ENCODE measurements around the gene ACTA1. TPM values are rescaled to one million over a fixed set of nuclear protein-coding genes. Genes with fewer than 3 reads are reported as not detected.
A peak's percentile ranks its signal among the peaks of the same experiment; 100 is the strongest.

ACTA1 gene
- total and polyA plus RNA-seq, 10 of the 15 experiments (the other 5 are each of a cell fraction or from before 2014, with no cell fraction given): 0.05 to 0.35 (median 0.12) TPM; not detected in 7

DNA sequence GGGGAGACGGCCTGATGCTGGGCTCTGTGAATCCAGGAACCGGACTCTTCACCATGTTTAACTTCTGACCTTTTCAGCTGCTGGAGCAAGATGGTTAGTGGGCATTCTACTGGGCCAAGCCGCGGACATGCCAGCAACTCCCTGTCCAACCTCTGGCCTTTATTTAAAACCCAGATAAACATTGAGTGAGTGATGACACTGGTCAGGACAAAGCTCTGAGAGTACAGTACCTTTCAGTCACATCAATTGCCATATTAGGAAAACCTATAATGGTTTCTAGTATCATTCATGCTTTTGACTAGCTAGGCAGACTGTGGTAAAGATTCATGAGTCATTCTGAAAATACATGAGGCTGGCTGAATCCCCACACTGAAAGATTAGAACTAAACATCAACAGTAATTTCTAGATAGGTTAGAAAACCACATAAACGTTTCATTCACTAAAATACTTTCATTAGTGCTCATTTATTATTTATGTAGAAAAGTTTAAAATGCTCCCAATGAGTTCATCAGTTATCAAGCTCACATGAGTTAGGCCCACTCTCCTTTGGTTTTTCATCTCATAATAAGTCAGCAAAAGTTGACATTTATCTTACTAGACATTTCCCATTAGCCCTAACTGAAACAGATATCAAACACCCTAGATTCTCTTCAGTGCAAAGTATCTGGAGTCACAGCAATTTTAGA is 7.1 kb upstream of the ACTA1 start (continued):
- no peak for TF ChIP-seq ZNF592 (IDR thresholded peaks at IDR 0.05)
- peak; percentile 100 for TF ChIP-seq RUNX3 (IDR thresholded peaks at IDR 0.05; ENCODE audit: low read length)
- TF ChIP-seq JUNB (IDR thresholded peaks at IDR 0.05): peak; percentile 99
- no peak; the same call in 1 of the 2 replicates for TF ChIP-seq CHD2 (IDR thresholded peaks at IDR 0.05; ENCODE audit: borderline replicate concordance, low read depth, low read length)
- no peak for TF ChIP-seq SUPT20H (IDR thresholded peaks at IDR 0.05; ENCODE audit: borderline replicate concordance, control insufficient read depth, low read depth, low read length)
- TF ChIP-seq WRNIP1 (IDR thresholded peaks at IDR 0.05; ENCODE audit: borderline replicate concordance, low read depth, low read length): no peak
- peak; percentile 72; the same call in 1 of the 2 replicates for TF ChIP-seq PML (IDR thresholded peaks at IDR 0.05; ENCODE audit: low read length)
- peak; percentile 96 for TF ChIP-seq RCOR1 (conservative IDR thresholded peaks at IDR 0.05; ENCODE audit: low read depth, low read length)
- TF ChIP-seq NR2F1 (conservative IDR thresholded peaks at IDR 0.05): peak; percentile 92
- peak; percentile 76; the same call in 1 of the 2 replicates for TF ChIP-seq BACH1 (IDR thresholded peaks at IDR 0.05; ENCODE audit: borderline replicate concordance)
- TF ChIP-seq HCFC1 (IDR thresholded peaks at IDR 0.05; ENCODE audit: low read length): no peak
- TF ChIP-seq TARDBP (IDR thresholded peaks at IDR 0.05; ENCODE audit: borderline replicate concordance): no peak
- TF ChIP-seq, protein P1, sequence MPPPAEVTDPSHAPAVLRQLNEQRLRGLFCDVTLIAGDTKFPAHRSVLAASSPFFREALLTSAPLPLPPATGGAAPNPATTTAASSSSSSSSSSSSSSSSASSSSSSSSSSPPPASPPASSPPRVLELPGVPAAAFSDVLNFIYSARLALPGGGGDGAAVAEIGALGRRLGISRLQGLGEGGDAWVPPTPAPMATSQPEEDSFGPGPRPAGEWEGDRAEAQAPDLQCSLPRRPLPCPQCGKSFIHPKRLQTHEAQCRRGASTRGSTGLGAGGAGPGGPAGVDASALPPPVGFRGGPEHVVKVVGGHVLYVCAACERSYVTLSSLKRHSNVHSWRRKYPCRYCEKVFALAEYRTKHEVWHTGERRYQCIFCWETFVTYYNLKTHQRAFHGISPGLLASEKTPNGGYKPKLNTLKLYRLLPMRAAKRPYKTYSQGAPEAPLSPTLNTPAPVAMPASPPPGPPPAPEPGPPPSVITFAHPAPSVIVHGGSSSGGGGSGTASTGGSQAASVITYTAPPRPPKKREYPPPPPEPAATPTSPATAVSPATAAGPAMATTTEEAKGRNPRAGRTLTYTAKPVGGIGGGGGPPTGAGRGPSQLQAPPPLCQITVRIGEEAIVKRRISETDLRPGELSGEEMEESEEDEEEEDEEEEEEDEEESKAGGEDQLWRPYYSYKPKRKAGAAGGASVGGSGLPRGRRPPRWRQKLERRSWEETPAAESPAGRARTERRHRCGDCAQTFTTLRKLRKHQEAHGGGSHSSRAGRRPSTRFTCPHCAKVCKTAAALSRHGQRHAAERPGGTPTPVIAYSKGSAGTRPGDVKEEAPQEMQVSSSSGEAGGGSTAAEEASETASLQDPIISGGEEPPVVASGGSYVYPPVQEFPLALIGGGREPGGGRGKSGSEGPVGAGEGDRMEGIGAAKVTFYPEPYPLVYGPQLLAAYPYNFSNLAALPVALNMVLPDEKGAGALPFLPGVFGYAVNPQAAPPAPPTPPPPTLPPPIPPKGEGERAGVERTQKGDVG (CRISPR knock-in tag; IDR thresholded peaks at IDR 0.05): no peak
- TF ChIP-seq TBL1XR1 (IDR thresholded peaks at IDR 0.05; ENCODE audit: low read depth, low read length): peak; percentile 98
- TF ChIP-seq, protein P2, sequence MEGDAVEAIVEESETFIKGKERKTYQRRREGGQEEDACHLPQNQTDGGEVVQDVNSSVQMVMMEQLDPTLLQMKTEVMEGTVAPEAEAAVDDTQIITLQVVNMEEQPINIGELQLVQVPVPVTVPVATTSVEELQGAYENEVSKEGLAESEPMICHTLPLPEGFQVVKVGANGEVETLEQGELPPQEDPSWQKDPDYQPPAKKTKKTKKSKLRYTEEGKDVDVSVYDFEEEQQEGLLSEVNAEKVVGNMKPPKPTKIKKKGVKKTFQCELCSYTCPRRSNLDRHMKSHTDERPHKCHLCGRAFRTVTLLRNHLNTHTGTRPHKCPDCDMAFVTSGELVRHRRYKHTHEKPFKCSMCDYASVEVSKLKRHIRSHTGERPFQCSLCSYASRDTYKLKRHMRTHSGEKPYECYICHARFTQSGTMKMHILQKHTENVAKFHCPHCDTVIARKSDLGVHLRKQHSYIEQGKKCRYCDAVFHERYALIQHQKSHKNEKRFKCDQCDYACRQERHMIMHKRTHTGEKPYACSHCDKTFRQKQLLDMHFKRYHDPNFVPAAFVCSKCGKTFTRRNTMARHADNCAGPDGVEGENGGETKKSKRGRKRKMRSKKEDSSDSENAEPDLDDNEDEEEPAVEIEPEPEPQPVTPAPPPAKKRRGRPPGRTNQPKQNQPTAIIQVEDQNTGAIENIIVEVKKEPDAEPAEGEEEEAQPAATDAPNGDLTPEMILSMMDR (IDR thresholded peaks at IDR 0.05 in 2 of 3, conservative IDR thresholded peaks at IDR 0.05 in 1 of 3; ENCODE audit: control insufficient read depth in 2 of 3, extremely low read depth in 1 of 3, insufficient read depth in 1 of 3, low read depth in 3 of 3, low read length in 3 of 3): no peak
- TF ChIP-seq, protein P3, sequence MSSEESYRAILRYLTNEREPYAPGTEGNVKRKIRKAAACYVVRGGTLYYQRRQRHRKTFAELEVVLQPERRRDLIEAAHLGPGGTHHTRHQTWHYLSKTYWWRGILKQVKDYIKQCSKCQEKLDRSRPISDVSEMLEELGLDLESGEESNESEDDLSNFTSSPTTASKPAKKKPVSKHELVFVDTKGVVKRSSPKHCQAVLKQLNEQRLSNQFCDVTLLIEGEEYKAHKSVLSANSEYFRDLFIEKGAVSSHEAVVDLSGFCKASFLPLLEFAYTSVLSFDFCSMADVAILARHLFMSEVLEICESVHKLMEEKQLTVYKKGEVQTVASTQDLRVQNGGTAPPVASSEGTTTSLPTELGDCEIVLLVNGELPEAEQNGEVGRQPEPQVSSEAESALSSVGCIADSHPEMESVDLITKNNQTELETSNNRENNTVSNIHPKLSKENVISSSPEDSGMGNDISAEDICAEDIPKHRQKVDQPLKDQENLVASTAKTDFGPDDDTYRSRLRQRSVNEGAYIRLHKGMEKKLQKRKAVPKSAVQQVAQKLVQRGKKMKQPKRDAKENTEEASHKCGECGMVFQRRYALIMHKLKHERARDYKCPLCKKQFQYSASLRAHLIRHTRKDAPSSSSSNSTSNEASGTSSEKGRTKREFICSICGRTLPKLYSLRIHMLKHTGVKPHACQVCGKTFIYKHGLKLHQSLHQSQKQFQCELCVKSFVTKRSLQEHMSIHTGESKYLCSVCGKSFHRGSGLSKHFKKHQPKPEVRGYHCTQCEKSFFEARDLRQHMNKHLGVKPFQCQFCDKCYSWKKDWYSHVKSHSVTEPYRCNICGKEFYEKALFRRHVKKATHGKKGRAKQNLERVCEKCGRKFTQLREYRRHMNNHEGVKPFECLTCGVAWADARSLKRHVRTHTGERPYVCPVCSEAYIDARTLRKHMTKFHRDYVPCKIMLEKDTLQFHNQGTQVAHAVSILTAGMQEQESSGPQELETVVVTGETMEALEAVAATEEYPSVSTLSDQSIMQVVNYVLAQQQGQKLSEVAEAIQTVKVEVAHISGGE (CRISPR knock-in tag; IDR thresholded peaks at IDR 0.05): no peak
- no peak for TF ChIP-seq YY1 (IDR thresholded peaks at IDR 0.05; ENCODE audit: low read depth, low read length)
- TF ChIP-seq GABPA (IDR thresholded peaks at IDR 0.05; ENCODE audit: low read depth): peak; percentile 64

Measured in GM12878 (cell line).